Activated CD4-positive, alpha-beta T cell treated with anti-CD3 and anti-CD28 coated beads, Interleukin-2, amount 50 U/mL, for 1 hour (primary cell): Measurements from ENCODE around the gene ANK3.

Experiments
- DNase-seq: peaks from one replicate; pipeline ENCODE4 v3.0.0-alpha.2; 2020

The ANK3 gene

DNA sequence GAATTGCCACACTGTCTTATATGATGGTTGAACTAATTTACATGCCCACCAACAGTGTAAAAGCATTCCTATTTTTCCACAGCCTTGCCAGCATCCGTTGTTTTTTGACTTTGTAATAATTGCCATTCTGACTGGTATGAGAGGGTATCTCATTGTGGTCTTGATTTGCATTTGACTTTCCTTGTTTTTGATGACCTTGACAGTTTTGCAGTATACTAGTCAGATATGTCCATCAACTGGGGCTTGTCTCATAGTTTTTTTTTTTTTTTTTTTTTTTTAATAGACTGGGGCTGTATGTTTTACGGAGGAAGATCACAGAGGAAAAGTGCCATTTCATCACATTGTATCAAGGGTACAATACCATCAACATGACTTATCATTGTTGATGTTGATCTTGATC lies 220.6 kb downstream of the ANK3 start:
- no peak for DNase-seq

DNA sequence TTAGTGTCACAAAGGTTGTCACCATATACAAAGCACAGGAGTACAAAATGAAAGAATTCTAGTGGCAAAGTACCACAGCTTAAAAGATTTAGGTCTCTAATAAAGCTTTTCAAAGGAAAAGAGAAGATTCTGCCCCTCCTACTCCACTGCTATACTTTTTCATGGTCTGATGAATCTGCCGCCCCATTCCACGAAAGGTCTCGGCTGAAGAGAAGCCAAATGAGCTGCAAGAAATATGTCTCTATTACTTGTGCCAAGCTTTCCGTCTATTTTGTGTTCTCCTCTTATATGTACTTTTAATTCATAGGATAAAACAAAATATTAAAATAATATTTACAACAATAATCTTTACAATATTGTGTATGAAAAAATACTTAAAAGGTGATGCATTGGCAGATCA lies 222.6 kb downstream of the ANK3 start:
- DNase-seq, result no peak

DNA sequence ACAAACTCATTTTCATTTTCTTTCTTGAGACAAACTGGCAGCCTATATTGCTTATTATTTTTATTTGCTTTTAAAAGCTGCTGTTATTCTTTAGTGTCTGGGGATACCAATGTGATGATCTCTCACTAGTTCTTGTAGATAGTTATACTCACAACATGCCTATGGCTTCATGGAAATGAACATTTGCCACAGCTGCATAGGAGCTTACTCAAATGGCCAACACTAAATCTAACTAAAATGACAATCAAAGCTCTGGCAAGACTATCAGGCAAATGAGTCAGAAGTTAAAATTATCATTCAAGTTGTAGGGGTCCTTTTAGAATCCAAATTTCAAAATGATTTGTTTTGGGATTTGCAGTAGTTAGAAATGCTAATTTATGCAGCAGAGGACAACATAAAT lies 225.9 kb downstream of the ANK3 start:
- DNase-seq, result no peak

DNA sequence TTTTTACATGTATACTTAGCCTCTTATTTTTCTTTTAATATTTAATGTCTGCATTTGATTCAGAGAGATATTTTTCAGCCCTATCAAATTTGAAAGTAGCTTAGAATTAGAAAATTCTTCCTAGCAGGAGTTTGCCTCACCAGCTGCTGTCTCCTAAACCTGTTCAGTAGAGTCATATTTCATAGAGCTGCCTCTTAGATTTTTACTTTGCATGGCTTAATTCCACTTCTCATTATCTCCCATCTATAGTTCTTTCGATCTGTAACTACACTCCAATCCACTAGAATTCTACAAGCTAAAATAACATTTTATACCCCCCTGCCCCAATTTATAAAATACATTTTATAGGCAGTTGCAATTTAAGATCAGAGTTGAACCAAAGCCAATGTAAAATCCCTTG lies 227.0 kb downstream of the ANK3 start:
- DNase-seq, result no peak

DNA sequence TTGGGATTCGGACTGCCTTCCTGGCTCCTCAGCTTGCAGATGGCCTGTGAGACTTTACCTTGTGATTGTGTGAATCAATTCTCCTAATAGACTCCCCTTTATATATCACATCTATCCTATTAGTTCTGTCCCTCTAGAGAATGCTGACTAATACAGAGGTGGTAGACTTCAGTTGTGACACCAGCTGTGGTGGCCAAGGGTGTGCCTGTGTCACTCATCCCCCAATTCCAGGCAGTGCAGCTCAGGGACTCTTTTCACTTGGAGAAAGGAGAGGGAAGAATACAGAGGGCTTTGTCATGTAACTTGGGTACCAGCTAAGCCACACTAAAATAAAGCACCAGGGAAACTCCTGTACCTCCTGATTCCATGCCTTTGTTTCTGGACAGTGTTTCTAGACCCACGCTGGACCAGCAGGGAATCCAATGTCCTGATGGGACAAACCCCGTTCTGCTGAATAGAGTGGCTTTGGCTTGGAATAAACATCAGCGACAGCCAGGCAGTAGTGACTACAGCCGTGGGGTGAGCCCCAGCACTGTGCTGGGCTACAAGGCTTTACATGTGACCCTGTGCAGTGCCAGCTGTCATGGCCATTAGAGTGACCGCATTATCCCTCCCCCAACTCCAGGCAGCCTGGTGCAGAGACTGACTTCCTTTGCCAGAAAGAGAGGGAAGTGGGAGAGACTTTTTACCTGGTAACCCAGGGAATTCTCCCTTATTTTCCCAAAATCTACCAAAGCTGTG lies 233.6 kb downstream of the ANK3 start:
- no peak for DNase-seq

DNA sequence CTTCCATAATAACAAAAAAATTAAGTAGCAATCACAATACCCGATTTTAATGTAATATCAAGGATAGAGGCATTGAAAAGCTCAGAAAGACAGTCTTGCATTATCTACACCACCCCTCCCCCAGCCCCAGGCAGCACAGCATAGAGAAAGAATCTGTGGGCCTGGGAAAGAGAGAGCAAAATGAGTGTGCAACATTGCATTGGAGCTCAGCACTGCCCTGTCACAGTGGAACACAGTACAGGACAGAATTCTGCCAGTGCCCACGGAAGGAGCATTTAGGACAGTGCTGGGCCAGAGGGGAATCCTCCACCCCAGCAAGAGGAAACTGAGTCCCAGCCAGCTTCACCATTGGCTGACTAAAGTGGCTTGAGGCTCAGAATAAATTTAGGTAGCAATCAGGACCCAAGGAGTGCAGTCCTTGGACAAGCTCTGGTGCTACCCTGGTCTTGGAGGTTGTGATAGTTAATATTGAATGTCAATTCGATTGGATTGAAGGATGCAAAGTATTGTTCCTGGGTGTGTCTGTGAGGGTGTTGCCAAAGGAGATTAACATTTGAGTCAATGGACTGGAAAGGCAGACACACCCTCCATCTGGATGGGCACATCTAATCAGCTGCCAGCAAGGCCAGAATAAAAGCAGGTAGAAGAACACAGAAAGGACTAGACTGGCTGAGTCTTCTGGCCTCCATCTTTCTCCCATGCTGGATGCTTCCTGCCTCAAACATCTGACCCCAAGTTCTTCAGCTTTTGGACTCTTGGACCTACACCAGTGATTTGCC lies 234.4 kb downstream of the ANK3 start:
- no peak for DNase-seq

DNA sequence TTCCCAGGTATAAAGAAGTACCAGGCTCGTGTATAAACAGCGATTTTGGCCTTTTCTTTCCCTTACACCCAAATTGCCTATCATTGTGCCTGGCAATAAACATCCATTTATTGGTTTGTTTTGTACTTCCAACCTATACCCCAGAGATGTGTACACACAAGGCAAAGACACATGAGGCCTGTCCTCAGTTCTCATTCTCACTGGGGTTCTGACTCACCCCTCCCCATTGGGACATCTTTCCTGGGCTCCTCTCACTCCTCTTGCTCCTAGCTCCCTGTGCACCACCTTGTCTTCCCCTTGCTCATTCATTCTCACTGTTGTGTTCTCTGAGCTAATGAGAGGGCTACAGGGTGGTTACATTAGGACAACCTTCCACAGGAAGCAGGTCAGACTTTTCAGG lies 240.7 kb downstream of the ANK3 start:
- DNase-seq, result no peak

DNA sequence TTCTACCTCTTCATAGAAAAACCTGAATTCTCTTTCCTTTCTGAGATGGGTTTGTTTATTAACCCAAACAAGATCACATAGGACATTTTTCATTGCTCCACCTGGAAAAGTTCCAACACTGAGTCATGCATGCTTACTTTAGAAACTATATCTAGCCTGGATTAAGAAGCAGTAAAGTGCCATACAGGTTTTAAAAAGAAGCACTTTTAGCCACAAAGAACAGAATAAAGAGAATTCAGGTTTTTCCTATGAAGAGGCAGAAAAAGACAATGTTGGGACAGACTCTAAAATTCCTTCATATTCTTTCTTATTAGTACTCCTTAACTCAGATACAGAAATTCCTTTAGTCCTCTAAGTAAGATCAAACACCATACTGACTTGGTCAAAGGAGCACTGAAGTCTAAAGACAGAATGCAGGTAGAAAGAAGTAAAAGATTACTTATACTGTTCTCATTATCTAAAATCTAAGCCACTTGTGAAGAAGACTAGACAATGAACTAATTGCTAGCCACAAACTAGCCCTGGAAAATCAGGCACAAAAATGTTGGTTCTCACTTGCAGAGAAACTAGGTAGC lies 241.3 kb downstream of the ANK3 start:
- DNase-seq, result no peak

DNA sequence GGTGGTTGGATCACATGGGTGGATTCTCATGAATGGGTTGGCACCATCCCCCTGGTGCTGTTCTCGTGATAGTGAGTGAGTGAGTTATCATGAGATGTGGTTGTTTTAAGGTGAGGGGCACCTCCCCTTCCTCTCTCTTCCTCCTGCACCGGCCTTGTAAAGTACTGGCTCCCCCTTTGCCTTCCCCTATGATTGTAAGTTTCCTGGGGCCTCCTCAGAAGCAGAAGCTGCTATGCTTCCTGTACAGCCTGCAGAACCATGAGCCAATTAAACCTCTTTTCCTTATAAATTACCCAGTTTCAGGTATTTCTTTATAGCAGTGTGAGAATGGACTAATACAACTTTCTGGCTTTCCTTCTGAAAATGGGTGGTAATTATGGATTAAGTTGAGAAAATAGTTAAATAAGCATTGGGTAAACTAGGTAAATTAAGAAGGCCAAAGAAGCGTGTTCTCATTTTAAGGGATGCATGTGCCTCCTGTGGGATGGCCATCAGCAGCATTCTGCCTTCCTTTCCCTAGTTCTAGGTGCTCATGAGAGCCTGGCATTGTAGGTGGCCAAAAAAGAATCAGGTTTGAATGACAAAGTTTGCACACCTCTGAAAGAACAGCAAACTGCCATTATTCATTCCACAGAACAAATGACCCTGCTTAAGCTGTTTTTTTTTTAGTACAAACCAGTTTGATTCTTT lies 242.0 kb downstream of the ANK3 start:
- DNase-seq, result no peak

DNA sequence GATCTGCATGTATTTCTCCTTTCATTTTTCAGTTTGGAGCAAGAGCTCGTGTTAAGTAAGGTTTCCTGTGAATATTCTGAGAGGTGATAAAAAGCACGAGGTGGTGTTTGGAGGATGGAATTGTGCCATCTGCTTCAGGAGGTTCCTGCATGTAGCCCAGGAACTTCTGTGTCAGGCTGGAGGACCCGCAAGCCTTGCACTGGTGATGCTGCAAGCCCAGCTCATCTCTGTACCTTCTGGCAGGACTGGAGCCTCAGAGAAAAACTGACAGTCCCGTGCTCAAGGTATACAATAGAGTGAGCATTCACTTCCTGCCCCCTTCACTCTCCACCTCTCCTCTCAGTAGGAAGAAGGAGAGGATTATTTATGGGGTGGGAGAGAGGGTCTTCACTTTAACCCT lies 242.7 kb downstream of the ANK3 start:
- no peak for DNase-seq

DNA sequence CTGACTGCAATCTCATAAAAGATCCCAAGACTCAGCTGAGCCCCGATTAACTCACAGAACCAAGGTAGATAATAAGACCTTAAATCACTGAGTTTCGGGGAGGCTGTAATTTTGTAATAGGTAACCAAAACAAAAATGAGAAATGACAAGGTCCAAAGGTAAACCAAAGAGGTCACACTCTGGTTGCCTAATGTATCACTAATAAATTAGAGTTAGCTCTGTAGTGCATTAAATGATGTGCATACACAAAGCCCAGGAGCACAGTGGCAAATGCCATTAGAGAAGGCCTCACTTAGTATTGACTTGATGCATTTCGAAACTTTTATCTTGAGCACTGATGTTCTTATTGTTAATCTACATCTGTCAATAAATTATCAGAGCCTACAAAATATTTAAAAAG lies 245.6 kb downstream of the ANK3 start:
- DNase-seq, result no peak

DNA sequence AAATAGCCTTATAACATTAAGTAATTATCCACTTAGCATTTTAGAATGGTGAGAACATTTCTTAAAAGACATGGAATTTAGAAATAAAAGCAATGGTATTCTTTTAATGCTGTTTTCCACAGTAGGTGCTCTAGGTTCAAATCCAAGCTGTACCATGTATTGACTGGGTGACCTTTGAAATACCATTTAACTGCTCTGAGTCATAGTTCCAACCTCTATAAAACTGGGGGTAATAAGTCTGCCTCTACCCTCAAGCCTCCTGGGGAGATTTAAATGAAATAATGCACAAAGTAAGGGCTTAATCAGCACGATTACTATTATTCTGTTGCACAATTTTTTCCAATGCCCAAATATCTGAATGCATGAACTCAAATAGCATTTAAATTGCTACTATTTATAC lies 246.9 kb downstream of the ANK3 start:
- no peak for DNase-seq

DNA sequence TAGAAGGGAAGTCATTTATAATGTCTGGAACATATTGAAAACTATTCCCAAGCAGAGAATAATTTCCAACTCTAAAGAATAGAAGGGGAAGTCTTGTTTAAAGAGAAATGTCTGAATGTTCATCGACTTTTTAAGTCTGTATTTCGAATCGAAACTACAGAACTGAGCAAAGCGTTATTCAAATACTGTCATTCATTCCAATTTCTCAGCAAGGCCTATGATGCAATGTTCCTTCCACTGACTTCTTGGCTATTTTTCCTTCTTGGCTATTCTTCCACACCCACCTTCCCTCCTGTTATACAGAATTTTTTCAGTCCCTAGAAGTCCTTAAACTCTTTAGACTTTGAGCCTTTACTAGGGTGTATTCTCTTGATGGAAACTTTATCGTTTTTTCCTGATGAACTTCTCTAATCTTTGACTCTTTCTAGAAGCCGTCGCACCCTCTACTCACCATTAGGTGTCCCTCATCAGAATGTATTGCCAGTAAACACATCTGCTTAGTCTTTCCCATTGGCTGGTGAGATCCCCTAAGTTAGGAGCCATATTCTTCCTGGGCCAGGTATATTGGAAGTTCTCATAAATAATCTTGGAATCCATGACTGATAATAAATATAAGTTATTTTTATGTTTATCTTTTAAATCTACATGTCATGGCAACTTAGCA lies 247.6 kb downstream of the ANK3 start:
- no peak for DNase-seq

DNA sequence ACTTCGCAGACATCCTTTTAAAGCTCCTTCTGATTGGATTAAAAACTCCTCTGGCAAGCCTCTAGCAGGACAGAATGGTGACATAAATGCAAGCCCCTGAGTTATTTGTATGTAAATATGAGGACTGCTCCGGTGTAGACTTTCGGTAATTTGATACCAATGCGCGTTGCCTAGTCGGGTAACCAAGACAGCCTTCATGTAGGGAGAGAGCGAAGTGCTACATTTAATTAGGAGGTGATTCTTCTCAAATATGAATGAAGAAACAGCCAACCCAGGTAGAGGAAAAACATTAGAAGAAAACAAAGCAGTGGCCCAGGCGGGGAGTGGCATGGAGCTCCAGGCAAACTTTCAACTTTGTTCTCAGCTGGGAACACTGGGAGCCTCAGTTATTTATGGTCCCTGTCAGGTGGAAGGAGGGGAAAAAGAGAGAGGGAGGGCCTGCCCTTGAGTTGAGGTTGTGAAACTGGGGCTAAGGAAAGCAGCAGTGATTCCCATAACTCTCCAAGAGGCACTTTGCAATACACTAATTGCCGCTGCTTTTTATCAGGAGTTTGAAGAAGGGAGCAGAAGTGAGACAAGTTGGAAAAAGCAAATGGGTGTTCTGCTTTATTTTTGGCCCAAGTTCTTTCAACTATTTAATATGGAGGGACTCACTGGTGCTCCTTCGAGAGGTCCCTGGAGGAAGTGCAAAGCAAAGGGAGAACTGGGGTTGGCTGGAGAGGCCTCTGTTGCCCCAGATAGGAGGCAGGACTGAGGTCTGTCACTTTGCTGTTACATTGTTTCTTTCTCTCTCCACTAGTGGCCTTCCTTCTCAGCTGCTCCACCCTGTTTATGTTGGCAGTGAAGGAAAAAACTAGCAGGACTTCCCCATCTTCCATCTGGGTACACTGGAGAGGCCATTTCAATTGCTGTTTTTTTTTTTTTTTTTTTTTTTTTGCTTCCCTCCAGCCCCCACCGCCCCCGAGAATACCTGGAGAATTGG lies 248.7 kb downstream of the ANK3 start:
- DNase-seq, result no peak

DNA sequence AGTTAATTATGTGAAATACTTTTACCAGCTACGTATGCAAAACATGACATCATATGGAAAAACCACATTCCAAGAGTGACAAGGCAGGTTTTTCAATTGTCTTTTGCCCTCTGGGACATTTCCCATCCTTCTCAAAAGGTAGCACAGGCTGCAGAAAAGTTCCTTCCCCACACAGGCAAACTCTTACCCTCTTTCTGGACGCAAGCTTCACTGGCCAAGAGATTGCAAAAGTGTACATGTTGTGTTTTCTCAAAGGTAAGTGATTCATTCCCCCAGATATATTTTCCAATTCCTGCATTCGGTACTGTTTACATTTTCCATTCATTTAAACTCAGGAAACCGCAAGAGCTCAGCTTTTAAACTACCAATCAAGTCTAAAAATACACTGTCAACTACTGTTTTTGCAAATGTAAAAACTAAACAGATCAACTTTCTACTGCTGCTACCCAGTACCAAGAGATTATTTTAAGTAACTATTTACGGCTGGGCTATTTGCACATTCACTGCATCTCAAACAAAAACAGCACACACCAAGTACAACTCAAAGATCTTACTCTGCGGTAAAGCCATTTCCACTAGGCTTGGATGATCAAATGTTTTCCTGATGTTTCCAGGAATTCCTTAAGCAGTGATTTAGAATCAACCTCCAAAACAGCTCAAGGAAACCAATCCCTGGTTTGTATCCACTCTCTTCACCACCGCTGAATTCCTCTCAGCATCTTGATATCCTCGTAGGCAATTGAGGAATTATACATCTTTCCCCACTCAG lies 249.7 kb downstream of the ANK3 start:
- DNase-seq, result no peak

DNA sequence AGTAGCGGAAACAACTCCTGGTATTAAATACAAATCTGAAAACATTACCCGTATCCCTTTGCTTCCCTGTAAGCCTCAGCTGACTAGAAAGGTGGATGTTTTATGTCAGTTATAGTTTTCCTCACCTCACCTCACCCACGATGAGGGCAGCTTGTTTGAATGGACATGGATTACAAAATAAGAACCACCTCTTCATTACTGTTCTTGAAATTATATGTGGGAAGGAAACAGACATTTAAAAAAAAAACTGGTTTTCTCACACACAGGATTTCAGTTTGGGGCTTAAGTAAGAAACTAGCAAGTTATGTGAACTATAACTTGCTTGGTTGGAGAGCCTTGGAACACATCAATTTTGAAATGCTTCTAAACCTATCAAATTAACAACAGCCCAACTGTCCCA lies 250.4 kb downstream of the ANK3 start:
- DNase-seq, result no peak

DNA sequence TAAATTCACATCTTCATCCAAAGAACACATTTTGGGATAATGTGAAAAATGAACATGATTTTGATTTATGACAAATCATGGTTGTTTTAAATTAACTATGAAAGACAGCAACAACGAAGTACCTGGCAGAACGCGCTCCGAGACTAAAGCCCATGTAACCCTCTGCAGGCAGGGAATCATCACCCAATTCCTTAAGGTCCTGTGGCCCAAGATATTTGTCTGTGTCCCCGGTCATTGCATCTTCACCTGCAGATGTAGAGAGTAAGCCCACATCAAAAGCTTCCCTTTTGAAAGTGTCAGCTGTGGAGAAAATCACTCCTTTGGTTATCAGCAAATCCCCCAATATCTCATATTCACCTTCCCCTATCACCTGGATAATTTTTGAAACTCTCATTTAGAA lies 250.8 kb downstream of the ANK3 start:
- no peak for DNase-seq

DNA sequence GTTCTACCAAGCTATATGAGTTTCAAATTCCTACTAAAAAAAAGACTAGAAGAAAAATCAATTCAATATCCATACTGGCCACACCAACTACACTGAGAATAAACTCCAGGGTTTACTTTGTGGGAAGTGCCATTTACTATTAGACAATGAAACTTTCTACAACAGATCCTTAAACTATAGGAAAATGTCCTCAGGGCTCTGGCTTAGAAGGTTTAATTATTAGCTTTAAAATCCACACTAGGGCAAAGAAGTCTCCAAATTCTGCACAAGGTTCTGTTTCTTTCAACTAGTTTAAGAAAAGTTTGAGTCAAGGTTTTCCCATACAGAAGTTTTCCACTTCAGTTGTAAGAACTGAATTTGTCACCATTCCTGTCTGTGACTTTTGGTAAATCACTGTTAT lies 251.6 kb downstream of the ANK3 start:
- DNase-seq, result no peak

DNA sequence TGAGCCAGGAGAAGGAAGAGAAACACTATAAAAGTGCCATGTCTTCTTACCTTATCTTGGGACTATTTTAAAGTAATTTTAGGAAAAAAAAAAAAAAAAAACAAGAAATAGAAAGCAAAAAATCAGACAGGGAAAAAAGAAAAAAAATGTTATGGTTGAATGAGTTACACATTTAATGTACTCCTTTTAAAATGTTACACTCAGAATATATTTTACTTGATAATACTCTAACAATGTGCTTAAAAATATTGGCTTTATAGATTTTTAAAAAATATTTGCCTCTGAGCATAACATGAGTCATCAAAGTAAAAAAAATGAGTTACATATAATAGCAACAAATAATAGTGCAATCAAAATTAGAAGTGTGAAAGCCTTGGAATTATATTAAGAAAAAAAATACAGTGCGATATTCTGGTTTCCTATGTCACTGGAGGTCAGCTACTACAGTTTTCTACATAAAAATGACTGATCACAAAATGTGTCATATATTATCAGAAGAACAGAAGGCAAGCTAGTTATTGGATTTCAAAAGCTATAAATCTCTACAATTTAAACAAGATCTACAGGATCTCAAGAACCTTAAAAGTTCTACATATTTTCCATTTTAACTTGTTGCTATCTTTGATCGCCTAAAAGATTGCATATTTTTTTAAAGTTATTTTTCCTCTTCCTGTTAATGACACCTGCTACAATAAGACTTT lies 252.2 kb downstream of the ANK3 start:
- no peak for DNase-seq

DNA sequence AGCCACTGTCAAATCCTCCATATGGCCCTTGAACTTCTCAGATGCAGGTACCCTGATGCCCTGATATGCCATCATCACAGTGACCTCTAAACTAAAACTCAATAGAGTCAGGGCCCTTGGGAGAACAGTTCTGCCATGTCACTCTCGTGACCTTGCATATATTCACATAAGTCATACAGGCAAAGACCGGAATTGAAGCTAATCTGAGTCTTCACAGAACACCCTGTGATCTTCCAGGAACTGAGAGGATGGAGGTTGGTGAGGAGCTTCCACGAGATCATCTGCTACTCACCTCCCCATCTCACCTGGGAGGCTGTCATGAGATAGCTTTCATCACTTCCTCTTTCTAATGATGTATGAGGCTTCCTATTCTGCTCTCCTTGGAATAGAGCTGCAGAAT lies 254.7 kb downstream of the ANK3 start:
- DNase-seq, result no peak
